IMR-90 (cell line): Measurements from ENCODE around the gene KRTAP10-5.

Source experiments
- CEBPB ChIP-seq: IDR thresholded peaks from 2 replicates; pipeline ENCODE4 v1.6.1; 2012; ENCODE audit warnings: low read depth, low read length, improper control_type of control experiment
- POLR2A ChIP-seq: IDR thresholded peaks from 2 replicates; pipeline ENCODE4 v1.6.1; 2012; ENCODE audit warnings: mild to moderate bottlenecking, low read depth, low read length
- SMC3 ChIP-seq: fragments of 150-350 bp; IDR thresholded peaks from 2 replicates; pipeline ENCODE4 v1.6.1; 2016; ENCODE audit warnings: low read depth, mild to moderate bottlenecking, antibody characterized with exemption, low read length, moderate library complexity
- TF ChIP-seq, protein P1 (sequence below): conservative IDR thresholded peaks from 2 replicates; pipeline ENCODE4 v1.5.1; 2012; ENCODE audit warnings: mild to moderate bottlenecking, low read depth, low read length, improper control_type of control experiment

DNA sequence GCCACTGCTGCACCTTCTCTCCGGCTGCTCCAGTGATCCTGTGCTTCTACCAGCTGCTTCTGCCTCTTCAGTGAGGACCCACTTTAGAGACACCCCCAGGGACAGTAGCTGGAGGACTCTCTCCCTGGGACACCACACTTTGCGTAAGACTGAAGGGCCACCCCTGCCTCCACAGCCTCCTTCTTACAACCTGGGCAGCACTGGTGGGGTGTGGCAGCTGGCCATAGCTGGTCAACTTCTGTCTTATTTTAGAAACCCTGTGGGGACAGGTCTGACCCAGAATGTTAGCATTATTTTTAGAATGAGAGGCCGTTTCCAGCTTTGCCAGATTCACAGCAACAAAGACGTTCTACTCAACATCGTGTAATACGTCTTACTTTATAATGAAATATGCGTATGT lies 45.4 kb upstream of the KRTAP10-5 start:
- TF ChIP-seq POLR2A, result no peak
- TF ChIP-seq, protein P1, sequence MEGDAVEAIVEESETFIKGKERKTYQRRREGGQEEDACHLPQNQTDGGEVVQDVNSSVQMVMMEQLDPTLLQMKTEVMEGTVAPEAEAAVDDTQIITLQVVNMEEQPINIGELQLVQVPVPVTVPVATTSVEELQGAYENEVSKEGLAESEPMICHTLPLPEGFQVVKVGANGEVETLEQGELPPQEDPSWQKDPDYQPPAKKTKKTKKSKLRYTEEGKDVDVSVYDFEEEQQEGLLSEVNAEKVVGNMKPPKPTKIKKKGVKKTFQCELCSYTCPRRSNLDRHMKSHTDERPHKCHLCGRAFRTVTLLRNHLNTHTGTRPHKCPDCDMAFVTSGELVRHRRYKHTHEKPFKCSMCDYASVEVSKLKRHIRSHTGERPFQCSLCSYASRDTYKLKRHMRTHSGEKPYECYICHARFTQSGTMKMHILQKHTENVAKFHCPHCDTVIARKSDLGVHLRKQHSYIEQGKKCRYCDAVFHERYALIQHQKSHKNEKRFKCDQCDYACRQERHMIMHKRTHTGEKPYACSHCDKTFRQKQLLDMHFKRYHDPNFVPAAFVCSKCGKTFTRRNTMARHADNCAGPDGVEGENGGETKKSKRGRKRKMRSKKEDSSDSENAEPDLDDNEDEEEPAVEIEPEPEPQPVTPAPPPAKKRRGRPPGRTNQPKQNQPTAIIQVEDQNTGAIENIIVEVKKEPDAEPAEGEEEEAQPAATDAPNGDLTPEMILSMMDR, result no peak
- TF ChIP-seq CEBPB, result no peak
- no peak for TF ChIP-seq SMC3
